NCI-H187 (cell line): ENCODE measurements around the gene EXOSC1.
"Not testable (repeated sequence)": the region's sequence is repeated elsewhere in the genome, so short reads cannot be mapped to it uniquely, and the experiment has no call there.

Experiments
- DNase-seq, 2 experiments: peaks; one replicate each; lab custom pipeline; 2025; lab: John Stamatoyannopoulos, UW

Gene EXOSC1

GRCh38 chr10:97445722-97446639 is at the start of gene EXOSC1, which contains the start of gene ZDHHC16:
TSS of gene EXOSC1 (minus strand) at chr10:97446006. CDS start at chr10:97445985, 21 bp downstream.
TSS of gene ZDHHC16 (plus strand) at chr10:97446175. CDS start at chr10:97451676, 5,501 bp downstream.
- DNase-seq = peak; percentile 43 to 67

DNA sequence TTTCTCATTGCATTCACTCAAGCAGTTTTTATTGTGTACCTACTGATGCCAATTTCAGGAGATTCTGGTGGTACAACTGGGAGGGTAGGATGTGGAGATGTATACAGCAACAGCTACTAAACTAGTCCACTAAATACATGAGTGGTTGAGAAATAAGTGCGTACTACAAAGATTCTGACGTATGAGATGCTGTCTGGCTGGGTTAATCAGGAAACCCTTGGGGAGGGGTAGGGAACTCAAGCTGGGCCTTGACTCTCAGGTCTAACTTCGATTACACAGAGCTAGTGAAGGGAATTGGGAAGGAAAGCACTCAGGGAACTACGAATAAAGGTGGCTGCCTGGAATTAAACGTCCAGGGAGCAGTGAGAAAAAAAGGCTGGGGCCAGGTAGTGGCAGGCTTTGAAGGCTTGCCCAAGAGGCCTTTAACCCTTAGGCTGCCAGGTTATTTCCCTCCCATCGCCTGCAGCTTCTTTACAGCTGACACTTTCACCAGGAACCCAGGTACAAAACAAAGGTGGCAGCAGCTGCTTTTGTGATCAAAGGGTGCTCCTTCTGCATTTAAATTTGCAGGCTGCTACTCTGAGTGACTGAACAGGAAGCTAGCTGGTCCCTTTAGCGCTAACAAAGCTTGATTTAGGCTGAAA is 49.2 kb upstream of the EXOSC1 start:
- DNase-seq = no peak

GRCh38 chr10:97494151-97494550 is 48.3 kb upstream of the EXOSC1 start:
- DNase-seq = no peak

DNA sequence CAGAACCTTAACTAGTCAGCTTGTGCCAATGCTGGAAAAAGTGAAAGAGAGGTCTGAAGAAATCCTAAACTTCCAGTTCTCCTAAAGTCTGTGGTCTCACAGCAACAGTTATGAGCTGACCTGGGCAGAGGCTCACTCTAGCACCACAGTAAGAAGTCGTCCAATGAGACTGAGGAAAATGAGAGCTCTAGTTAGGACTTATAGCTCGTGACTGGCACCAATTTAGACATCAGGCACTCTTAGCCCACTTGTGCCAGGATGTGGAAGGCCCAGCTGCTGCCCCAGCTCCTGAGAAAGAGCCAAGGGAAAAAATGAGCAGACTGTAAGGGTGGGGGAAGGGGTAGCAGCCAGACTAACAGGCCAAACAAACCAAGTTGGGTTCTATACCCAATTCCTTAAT is 44.8 kb upstream of the EXOSC1 start:
- no peak for DNase-seq

DNA sequence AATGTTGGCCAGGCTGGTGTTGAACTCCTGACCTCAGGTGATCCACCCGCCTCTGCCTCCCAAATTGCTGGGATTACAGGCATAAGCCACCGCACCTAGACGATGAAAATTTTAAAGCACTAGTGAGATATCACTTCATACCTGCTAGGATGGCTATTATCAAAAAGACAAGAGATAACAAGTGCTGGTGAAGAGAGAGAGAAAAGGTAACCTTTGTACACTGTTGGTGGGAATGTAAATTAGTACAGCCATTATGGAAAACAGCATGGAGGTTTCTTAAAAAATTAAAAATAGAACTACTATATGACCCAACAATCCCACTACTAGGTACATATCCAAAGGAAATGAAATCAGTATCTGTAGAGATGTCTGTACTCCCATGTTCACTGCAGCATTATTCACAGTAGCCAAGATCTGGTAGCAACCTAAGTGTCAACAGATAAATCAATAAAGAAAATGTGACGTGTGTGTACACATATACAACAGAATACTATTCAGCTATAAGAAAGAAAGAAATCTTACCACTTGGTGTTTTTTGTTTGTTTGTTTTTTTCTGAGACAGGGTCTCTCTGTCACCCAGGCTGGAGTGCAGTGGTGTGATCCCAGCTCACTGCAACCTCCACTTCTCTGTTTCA is 40.0 kb upstream of the EXOSC1 start:
- no peak for DNase-seq

DNA sequence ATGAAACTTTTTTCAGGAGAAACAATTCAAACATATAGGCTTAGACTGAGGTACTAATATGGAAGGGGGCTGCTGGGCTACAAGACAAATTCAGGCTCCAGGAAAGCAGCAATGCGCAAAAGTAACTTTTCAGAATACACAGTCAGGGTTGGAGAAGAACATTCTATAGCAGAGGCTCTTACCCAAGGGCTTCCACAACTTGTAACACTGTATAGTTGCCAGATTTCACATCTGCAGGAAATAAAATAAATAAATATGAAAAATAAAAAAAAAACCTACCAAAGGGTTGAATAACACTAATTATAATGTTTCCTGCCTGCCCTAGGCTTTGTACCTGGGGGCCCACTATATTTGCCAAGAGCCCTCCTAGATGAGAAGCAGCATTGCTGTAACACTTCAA is 38.1 kb upstream of the EXOSC1 start:
- DNase-seq = no peak

DNA sequence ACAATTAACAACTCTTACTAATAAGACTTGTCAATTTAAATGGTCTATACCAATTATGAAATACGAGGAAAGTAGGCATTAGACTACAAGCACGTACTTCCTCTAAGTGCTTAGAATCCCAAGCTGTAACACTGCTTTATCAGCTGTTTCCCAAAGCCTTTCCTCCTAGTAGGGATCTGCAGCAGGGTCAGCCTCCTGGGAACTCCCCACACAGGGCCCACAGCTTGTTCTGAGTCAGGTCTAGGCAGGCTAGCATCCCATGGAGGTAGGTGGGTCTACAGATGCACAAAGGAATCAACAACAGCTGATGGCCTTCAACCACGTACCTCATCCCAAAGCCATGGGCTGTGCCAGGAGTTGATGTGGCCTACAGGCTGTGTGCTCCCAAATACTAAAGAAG is 37.7 kb upstream of the EXOSC1 start:
- DNase-seq = no peak

DNA sequence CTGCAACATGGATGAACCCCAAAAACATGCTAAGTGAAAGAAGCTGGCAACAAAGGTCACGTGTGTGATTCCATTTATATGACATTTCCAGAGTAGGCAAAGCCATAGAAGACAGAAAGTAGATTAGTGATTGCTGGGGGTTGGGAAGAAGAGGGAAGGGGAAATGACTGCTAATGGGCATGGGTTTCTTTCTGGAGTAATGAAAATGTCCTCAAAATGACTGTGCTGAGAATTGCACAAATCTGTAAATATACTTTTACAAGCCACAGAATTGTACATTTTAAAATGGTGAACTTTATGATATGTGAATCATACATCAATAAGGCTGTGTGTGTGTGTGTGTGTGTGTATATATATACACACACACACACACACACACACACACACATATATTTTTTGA is 36.6 kb upstream of the EXOSC1 start:
- DNase-seq = no peak

DNA sequence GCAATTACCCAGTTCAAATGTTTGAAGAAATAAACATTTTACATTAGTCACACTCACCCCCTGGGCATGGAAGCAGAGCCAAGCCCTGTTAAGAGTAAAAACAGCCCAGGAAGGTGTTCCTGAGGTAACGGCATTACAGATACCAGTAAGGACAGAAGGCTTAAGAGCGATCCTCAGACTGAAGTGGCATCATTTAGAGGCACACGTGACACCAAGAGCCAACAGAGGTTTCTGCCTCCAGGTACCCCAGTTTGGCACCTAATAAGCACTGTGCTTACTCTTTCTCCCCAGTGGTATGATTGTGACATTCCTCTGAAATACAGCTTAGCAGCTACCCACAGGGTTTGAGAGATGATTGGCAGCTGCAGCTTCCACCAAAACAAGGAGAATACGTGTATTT is 35.3 kb upstream of the EXOSC1 start:
- DNase-seq = no peak

DNA sequence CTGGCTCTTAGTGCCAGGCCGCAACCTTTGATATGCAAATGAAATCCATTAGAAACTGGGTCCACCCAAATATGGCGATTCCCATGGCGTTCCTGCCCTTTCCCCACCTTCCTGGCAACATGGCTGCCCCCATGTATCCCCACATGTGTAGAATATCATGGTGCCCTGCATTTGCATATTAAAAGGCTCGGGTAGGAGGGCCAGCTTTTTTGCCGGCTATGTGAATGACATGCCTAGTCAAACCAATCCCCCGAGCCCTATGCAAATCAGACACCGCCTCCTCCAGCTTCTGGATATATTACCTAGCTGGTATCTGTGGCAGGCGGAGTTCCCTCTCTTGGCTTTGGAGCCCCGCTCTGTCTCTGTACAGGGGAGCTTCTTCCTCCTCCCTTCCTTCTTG is 34.1 kb upstream of the EXOSC1 start:
- DNase-seq = no peak

GRCh38 chr10:97479410-97479809 is 33.6 kb upstream of the EXOSC1 start:
- not testable (repeated sequence) for DNase-seq

DNA sequence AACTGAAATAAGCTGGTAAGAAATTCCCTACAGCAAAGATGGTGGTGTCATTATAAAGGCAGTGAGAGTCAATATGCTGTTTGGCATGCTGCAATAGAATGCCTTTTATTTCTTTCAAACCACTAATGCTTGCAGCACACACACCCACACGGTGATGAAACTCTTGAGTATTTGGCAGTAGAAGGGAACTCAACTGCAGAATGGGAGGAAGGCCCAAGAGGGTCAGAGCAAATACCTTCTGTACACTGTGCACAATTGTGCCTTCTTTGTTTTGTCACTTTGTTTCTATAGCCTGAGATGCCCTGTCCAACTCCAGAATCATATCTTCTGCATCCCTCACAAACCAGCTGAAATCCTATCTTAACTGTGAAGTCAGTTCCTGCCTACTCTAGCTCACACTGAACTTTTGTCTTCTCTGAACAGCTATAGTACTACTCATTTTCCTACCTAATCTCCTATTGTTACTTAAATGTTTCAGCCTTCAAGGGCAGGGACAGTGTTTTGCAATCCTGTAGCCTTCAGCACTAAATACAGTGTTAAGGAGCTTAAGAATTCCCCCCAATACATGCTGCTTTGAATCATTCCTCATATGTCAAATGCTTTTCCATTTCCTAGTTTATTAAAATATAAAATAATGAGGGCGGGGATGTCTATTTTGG is 30.3 kb upstream of the EXOSC1 start:
- no peak for DNase-seq

GRCh38 chr10:97474918-97475317 is 29.1 kb upstream of the EXOSC1 start:
- DNase-seq = no peak

GRCh38 chr10:97468781-97469180 is 23.0 kb upstream of the EXOSC1 start:
- DNase-seq = not testable (repeated sequence)

GRCh38 chr10:97468162-97468561 is 22.4 kb upstream of the EXOSC1 start:
- DNase-seq = no peak

GRCh38 chr10:97466755-97467154 is 20.9 kb upstream of the EXOSC1 start:
- DNase-seq = no peak

DNA sequence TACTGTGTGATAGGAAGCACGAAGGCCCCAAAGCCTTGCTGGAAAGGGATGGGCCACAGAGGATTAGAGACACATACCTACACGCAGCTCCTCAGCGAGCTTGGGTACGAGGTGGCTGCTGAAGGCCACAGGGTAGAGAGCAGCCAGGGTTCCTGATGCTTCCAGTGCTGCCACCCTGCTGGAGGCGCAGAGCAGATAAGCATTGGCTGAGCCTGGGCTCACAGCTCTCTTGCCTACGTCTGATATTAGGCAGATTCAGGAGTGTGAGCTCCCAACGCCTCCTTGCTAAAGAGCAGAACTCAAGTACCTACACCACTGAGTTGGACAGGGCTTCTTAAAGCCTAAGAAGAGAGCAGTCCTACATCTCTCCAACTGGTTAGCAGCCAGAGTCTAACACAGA is 20.2 kb upstream of the EXOSC1 start:
- DNase-seq = no peak

DNA sequence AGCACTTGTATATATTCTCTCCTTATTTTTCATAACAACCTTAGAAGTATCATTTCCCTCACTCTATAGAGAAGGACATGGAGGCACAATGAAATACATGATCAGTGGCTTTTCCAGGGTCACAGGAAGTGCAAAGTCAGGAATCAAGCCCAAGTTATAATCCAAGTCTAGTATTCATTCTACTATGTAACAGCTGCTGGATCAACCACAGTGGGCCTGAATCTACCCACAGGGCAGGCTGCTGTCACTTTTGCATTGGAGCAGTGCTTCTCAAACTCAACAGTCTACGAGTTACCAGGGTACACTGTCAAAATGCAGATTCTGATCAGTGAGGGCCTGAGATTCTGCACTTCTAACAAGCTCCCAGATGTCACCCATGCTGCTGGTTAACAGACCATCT is 18.4 kb upstream of the EXOSC1 start:
- DNase-seq = no peak

- DNase-seq = peak in 1 of 2 experiments; percentile 3
Observed at GRCh38 chr10:97463363-97464132, 17.7 kb upstream of the EXOSC1 start.

DNA sequence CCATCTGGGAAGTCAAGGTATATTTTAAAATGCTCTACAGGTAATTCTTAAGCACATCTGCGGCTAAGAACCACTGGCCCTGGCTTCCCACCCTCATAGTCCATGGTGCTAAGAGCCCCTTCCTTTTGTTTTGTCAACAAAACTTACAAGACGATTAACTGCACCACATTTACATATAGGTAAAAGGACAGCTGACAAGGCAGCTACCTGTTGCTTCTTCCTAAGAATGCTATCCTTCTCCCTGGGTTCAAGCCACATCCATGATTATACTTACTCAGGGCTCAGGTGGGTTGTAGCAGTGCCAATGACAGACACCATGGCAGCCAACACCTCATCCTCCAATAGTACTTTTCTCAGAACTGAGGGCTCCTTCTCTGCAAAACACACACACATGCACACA is 16.5 kb upstream of the EXOSC1 start:
- no peak for DNase-seq

GRCh38 chr10:97459933-97460332 is 14.1 kb upstream of the EXOSC1 start:
- DNase-seq = no peak
